Activated CD8-positive, alpha-beta memory T cell treated with anti-CD3 and anti-CD28 coated beads for 36 hours (primary cell): ENCODE measurements around the gene TOM1. TPM values are rescaled to one million over a fixed set of nuclear protein-coding genes. Genes with fewer than 3 reads are reported as not detected.

Experiments
- CTCF ChIA-PET: fragments of 350-600 bp; sonication (Branson Sonifier 250); formaldehyde crosslinking; loops from one replicate; lab custom pipeline; 2021; ENCODE audit warnings: antibody characterized with exemption; lab: Charles Lee
- POLR2A ChIA-PET: fragments of 350-600 bp; sonication (Branson Sonifier 250); formaldehyde crosslinking; loops from one replicate; lab custom pipeline; 2021; ENCODE audit warnings: antibody characterized with exemption; lab: Charles Lee
- total RNA-seq, 2 experiments: library from RNA; stranded (reverse); gene quantifications; one replicate each; pipeline ENCODE4 v1.2.3, GENCODE V29; 2021

Gene TOM1
- total RNA-seq = 10 to 100 TPM; 12.2 to 13.2 TPM

- CTCF ChIA-PET = interaction anchor here (0.9 to 1.3 kb wide), 2 partner anchors 11 to 766 kb away, joined by 3 to 4 read pairs; no protein-coding TSS in a partner anchor
- POLR2A ChIA-PET = interaction anchor here (0.5 to 1.5 kb wide), 6 partner anchors 14 to 515 kb away, joined by 3 to 9 read pairs (median 6); partner anchors contain the start of gene HMGXB4
Measured at GRCh38 chr22:35299673-35300499, at the start of gene TOM1. TSS of gene TOM1 (plus strand) at chr22:35299894. CDS start at chr22:35299929, 35 bp downstream.

- POLR2A ChIA-PET = no interaction called here
- CTCF ChIA-PET = no interaction called here
Measured at GRCh38 chr22:35250156-35250555, 49.5 kb upstream of the TOM1 start.

DNA sequence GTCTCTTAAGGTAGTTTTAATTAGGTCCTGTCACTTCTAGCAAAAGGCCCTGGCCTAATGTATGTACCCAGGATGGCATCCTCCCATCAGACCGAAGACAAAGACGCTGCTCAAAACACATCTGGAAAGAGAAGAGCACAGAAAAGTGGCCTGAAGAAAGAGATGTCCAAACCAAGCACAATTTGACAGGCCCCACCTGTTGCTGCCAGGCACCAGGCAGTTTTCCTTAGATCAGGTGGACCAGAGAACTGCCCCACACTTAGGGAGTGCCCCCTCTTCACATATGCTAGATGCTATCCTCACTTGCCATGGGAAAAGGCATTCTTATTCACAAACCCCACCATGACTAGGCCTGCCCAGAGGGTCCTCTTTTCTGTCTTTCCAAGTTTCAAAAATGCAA, 45.7 kb upstream of the TOM1 start:
- ChIA-PET POLR2A (no interaction called here), CTCF (no interaction called here)

DNA sequence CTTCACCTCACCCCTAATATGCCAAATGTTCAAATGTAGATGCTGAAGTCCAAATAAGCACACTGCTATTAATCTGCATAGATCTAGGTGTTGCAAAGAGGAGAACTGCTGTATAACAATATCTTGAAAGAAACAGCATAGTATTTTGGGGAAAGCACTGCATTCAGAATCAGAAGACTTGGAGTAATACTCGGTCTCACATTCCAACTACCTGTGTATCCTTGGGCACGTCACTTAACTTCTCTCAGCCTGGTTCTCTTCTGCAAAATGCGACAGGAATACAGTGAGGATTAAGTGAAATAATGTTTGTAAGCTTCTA, 42.7 kb upstream of the TOM1 start:
- ChIA-PET CTCF (interaction anchor here (0.9 kb wide), 1 partner anchor 26 kb away, joined by 3 read pairs; no protein-coding TSS in a partner anchor), POLR2A (interaction anchor here (1.6 kb wide), 1 partner anchor 43 kb away, joined by 8 read pairs; the partner anchor contains the start of gene TOM1)

GRCh38 chr22:35257321-35258190, 42.1 kb upstream of the TOM1 start, which contains the start of gene HMGXB4:
TSS of gene HMGXB4 (plus strand) at chr22:35257493. CDS start at chr22:35262391, 4,898 bp downstream.
- ChIA-PET POLR2A (interaction anchor here (1.6 kb wide), 1 partner anchor 42 kb away, joined by 8 read pairs; the partner anchor contains the start of gene TOM1), CTCF (interaction anchor here (0.6 to 0.9 kb wide), 2 partner anchors 26 to 48 kb away, joined by 3 read pairs; no protein-coding TSS in a partner anchor)

GRCh38 chr22:35258191-35258988, 41.3 kb upstream of the TOM1 start:
- ChIA-PET CTCF (interaction anchor here (0.6 kb wide), 1 partner anchor 47 kb away, joined by 3 read pairs; no protein-coding TSS in a partner anchor), POLR2A (interaction anchor here (1.6 kb wide), 1 partner anchor 41 kb away, joined by 8 read pairs; the partner anchor contains the start of gene TOM1)

- POLR2A ChIA-PET = no interaction called here
- CTCF ChIA-PET = no interaction called here
Measured at GRCh38 chr22:35264986-35265385, 34.7 kb upstream of the TOM1 start.

DNA sequence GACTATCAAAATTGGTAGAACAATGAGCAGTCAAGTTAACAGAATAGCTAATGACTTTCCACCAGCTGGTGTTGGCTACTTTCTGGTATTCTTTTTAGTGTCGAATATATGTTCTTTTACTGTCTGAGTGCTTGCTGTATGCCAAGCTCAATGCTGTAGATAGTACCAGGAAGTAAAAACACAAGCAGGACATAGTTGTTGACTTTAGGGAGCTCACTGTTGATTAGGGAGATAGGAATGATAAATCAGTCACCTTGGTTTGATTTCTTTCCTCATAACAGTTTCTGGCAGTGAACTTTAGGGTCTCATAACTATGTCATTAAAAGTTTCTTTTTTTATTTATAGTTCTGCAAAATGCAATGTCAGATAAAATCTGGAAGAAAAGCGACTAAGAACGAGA, 33.4 kb upstream of the TOM1 start:
- CTCF ChIA-PET = no interaction called here

DNA sequence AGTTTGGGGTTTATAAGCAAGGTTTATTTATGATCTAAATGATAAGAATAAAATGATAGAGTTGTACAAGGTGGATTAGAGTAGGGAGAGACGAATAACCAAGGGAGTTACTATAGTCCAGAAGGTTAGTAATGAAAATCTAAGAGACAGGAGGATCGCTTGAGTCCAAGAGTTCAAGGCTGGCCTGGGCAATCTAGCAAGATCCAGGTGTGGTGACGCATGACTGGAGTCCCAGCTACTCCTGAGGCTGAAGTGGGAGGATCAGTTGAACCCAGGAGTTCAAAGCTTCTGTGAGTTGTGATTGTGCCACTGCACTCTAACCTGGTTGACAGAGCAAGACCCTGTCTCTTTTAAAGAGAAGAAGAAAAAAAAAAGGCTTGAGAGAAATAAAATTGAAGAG, 30.1 kb upstream of the TOM1 start:
- CTCF ChIA-PET = no interaction called here
- POLR2A ChIA-PET = no interaction called here

More for the DNA sequence above, 33.4 kb upstream of the TOM1 start:
- POLR2A ChIA-PET = no interaction called here

DNA sequence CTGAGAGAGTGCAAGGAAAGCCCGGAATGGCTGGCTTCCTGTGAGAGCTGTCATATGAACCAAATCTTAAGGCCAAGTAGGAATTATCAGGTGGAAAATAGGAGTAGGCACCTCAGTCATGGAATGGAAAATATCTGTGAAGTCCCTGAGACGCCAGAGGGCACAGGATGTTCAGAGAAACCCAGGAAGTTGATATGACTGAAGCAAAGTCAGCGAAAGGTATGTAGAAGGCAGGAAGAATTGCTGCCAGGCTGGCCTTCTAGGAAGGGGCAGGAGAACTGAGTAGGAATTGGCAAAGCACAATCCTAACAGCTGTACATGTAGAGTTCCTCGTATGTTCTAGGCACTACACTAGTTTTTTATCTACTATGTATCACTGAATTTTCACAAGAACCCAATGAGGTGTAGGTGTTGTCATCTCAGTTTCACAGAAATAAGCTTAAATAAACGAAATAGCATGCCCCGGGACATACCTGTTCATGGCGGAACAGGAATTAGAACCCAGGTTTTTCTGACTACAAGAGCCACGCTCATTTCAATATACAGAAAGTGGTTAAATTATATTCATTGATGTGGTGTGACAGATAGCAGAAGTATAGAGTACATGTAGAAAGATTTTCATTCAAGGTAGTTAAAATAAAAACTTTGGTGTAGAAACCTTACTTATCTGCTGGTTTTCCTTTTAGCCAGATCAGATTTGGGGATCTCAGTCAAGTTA, 25.4 kb upstream of the TOM1 start:
- ChIA-PET POLR2A (no interaction called here), CTCF (interaction anchor here (0.6 kb wide), 2 partner anchors 157 to 437 kb away, joined by 3 read pairs; no protein-coding TSS in a partner anchor)

- POLR2A ChIA-PET = interaction anchor here (0.7 kb wide), 1 partner anchor 24 kb away, joined by 9 read pairs; the partner anchor contains the start of gene TOM1
- CTCF ChIA-PET = no interaction called here
Measured at GRCh38 chr22:35275580-35275979, 24.1 kb upstream of the TOM1 start.

DNA sequence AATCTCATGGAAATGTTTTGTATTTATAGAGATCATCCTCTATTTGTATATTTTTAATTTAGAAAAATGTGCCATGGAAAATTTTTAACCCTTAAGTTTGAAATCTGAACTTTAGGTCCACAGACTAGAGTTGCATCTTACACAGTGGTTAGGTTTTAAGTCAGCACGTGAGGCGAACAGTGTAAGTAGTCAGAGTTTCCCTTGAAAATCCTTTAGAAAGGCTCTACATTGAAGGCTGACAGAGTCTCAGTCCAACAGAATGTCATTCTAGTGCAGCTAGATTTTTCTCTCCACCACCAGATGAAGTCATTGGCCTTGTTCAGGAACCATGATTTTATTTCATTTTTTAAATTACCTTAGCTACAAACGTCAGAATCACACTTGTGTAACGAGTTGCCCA, 23.7 kb upstream of the TOM1 start:
- CTCF ChIA-PET = no interaction called here

DNA sequence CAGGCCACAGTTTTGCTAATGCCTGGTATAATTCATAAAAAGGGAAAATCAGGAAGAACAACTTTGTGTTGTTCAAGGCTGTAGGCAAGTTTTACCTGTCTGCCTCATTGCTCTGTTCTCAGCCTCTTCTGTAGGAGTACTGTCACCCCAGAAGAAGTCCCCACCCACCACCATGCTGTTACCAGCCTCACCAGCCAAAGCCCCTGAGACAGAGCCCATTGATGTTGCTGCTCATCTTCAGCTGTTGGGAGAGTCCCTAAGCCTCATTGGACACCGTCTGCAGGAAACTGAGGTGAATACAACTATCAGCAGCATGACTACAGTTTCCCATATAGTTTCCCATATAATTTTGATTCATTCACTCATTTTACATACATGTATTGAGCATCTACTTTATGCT, 11.6 kb upstream of the TOM1 start:
- CTCF ChIA-PET = no interaction called here

More for the DNA sequence above, 23.7 kb upstream of the TOM1 start:
- POLR2A ChIA-PET = no interaction called here

DNA sequence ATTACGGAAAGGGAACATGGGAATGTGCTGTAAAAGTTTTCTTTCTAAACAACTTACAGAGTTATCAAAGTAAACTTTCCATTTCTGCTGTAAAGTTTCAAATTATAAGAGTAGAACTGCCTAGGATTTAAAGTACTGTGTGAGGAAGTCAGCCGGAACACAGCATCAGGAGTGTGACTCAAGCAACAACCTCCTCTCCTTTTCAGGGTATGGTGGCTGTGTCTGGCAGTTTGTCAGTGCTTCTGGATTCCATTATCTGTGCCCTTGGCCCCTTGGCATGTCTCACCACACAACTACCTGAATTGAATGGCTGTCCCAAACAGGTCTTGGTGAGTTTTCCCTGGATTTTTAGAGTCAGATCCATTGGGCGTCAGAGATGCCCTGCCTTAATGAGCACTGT, 6.9 kb upstream of the TOM1 start:
- POLR2A ChIA-PET = no interaction called here
- CTCF ChIA-PET = no interaction called here

More for the DNA sequence above, 11.6 kb upstream of the TOM1 start:
- POLR2A ChIA-PET = no interaction called here

DNA sequence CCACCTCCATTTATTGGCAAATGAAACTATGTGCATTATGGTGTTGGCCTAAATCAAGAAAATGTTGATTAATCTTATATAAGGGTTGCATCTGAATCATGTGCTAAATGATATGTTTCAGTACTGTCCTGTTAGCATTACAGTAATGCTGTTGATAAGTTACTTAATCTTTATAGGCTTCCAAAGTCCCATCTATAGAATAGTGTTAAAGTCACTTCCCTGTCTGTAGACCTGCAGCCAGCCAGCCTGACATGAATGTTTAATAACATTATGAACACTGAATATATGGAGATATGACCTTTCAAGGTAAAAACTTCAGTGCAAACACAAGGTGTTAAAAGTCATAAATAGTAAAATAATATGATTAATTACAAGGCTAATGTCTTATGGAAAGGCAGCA, 3.6 kb upstream of the TOM1 start:
- POLR2A ChIA-PET = no interaction called here
- CTCF ChIA-PET = no interaction called here

- POLR2A ChIA-PET = interaction anchor here (0.5 to 1.5 kb wide), 7 partner anchors 15 to 516 kb away, joined by 3 to 13 read pairs (median 8); partner anchors contain the start of gene HMGXB4
- CTCF ChIA-PET = interaction anchor here (1.3 kb wide), 1 partner anchor 767 kb away, joined by 4 read pairs; no protein-coding TSS in a partner anchor
Measured at GRCh38 chr22:35299217-35299672, 449 bp upstream of the TOM1 start.

DNA sequence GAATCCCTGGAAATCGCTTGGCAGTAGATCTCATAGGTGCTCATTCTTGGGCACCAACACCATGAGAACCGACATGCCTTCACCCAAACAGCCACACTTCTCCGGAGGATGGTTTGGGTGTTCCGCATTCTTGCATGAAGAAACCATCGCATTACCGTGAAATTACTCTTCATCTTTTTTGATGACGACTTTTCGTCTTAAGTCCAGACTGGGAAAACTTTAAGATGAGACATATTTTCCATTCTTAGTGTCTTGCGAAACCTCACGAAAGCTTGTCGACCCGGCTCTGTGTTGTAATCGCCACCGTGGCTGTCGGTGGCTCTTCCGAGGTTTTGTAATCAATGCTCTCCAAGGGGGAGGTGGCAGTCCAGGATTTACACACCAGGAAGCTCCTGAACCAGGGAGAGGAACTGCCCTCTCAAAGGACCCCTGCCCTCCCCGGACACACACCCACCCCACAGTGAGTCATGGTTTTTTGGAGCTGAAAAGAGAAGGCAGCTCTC, 1.7 kb downstream of the TOM1 start:
- ChIA-PET CTCF (interaction anchor here (0.7 kb wide), 1 partner anchor 43 kb away, joined by 3 read pairs; no protein-coding TSS in a partner anchor), POLR2A (no interaction called here)
